GM12801 (cell line): ENCODE measurements around the gene PPP3R1.

Experiments
- CTCF ChIP-seq: IDR thresholded peaks from one replicate; pipeline ENCODE4 v1.5.1; 2011; ENCODE audit warnings: control low read depth; ENCODE audit not compliant: insufficient read length; ENCODE audit errors: extremely low read depth

Gene PPP3R1

GRCh38 chr2:68248806-68249205 is 3.5 kb downstream of the PPP3R1 start:
- TF ChIP-seq CTCF = no peak

- no peak for TF ChIP-seq CTCF
These were observed 4.0 kb downstream of the PPP3R1 start for GRCh38 chr2:68248361-68248760.

- TF ChIP-seq CTCF = no peak
These were observed 5.9 kb downstream of the PPP3R1 start for GRCh38 chr2:68246396-68246795.

- TF ChIP-seq CTCF = no peak
These were observed 6.7 kb downstream of the PPP3R1 start for GRCh38 chr2:68245672-68246071.

- TF ChIP-seq CTCF = no peak
These were observed 7.3 kb downstream of the PPP3R1 start for GRCh38 chr2:68245066-68245465.

GRCh38 chr2:68244456-68244855 is 7.9 kb downstream of the PPP3R1 start:
- TF ChIP-seq CTCF = no peak

- TF ChIP-seq CTCF = no peak
These were observed 10.6 kb downstream of the PPP3R1 start for GRCh38 chr2:68241732-68242131.

GRCh38 chr2:68240446-68240845 is 11.9 kb downstream of the PPP3R1 start:
- no peak for TF ChIP-seq CTCF
